NCI-H82 treated with DMSO at 0.1 percent for 48 hours (cell line): Measurements from ENCODE around the gene SHROOM3.

ENCODE experiments used
- DNase-seq: peaks from one replicate; lab custom pipeline; 2025; ENCODE audit not compliant: unreplicated experiment; lab: John Stamatoyannopoulos, UW

SHROOM3 gene

GRCh38 chr4:76563454-76564122 is 128.6 kb downstream of the SHROOM3 start:
- DNase-seq = no peak

GRCh38 chr4:76564123-76564915 is 129.3 kb downstream of the SHROOM3 start:
- DNase-seq = no peak

- no peak for DNase-seq
Observed at GRCh38 chr4:76568262-76568661, 133.2 kb downstream of the SHROOM3 start.

- no peak for DNase-seq
Observed at GRCh38 chr4:76569225-76569624, 134.2 kb downstream of the SHROOM3 start.

- DNase-seq = no peak
Observed at GRCh38 chr4:76569706-76570105, 134.7 kb downstream of the SHROOM3 start.

- DNase-seq = no peak
Observed at GRCh38 chr4:76570141-76570973, 135.3 kb downstream of the SHROOM3 start.

- DNase-seq = no peak
Observed at GRCh38 chr4:76571274-76571673, 136.2 kb downstream of the SHROOM3 start.

GRCh38 chr4:76572224-76572623 is 137.2 kb downstream of the SHROOM3 start:
- DNase-seq = no peak

GRCh38 chr4:76576824-76577223 is 141.8 kb downstream of the SHROOM3 start:
- no peak for DNase-seq

- DNase-seq = no peak
Observed at GRCh38 chr4:76578002-76578560, 143.1 kb downstream of the SHROOM3 start.

GRCh38 chr4:76579596-76580375 is 144.8 kb downstream of the SHROOM3 start:
- DNase-seq = no peak

- DNase-seq = no peak
Observed at GRCh38 chr4:76581077-76581962, 146.3 kb downstream of the SHROOM3 start.

- DNase-seq = no peak
Observed at GRCh38 chr4:76582074-76582816, 147.2 kb downstream of the SHROOM3 start.

GRCh38 chr4:76582817-76583087 is 147.7 kb downstream of the SHROOM3 start:
- no peak for DNase-seq

GRCh38 chr4:76584241-76585152 is 149.5 kb downstream of the SHROOM3 start:
- DNase-seq = no peak

- no peak for DNase-seq
Observed at GRCh38 chr4:76585272-76585671, 150.2 kb downstream of the SHROOM3 start.

GRCh38 chr4:76585897-76586360 is 150.9 kb downstream of the SHROOM3 start:
- no peak for DNase-seq

- DNase-seq = no peak
Observed at GRCh38 chr4:76588274-76588673, 153.2 kb downstream of the SHROOM3 start.
